Measurements from ENCODE around the gene ESPN. TPM values are rescaled to one million over a fixed set of nuclear protein-coding genes. Genes with fewer than 3 reads are reported as not detected.

ESPN gene
- total RNA-seq, 2 donors from 2014 or later, result 13.2 to 15.7 TPM

- no peak overlapping the region for H3K4me3 Mint-ChIP-seq
- no peaks in the 10 kb centered on the region for H3K27me3 Mint-ChIP-seq
- H3K9me3 ChIP-seq (ENCODE audit: control insufficient read depth, low read length, poor library complexity, severe bottlenecking), result no peaks in the 10 kb centered on the region
- H3K27ac Mint-ChIP-seq, result no peak overlapping the region
- DNase-seq (no peak), ATAC-seq (no peak)
- H3K36me3 Mint-ChIP-seq (ENCODE audit: low read depth), result no peaks in the 10 kb centered on the region
- peaks cover 11% of the 10 kb centered on the region for H3K4me1 Mint-ChIP-seq
Measured at GRCh38 chr1:6471086-6471969, 46.8 kb downstream of the ESPN start.

- Mint-ChIP-seq H3K36me3 (ENCODE audit: low read depth) (no peaks in the 10 kb centered on the region), H3K4me1 (peaks cover 11% of the 10 kb centered on the region), H3K4me3 (no peak overlapping the region), H3K27ac (no peak overlapping the region), H3K27me3 (no peaks in the 10 kb centered on the region)
- no peak for ATAC-seq
- no peaks in the 10 kb centered on the region for H3K9me3 ChIP-seq (ENCODE audit: control insufficient read depth, low read length, poor library complexity, severe bottlenecking)
- DNase-seq, result no peak
Measured at GRCh38 chr1:6471970-6472368, 47.4 kb downstream of the ESPN start.

- H3K36me3 Mint-ChIP-seq (ENCODE audit: low read depth), result no peaks in the 10 kb centered on the region
- no peak overlapping the region for H3K4me3 Mint-ChIP-seq
- peaks cover 11% of the 10 kb centered on the region for H3K4me1 Mint-ChIP-seq
- DNase-seq (no peak), ATAC-seq (no peak)
- no peaks in the 10 kb centered on the region for H3K27me3 Mint-ChIP-seq
- no peak overlapping the region for H3K27ac Mint-ChIP-seq
- no peaks in the 10 kb centered on the region for H3K9me3 ChIP-seq (ENCODE audit: control insufficient read depth, low read length, poor library complexity, severe bottlenecking)
Measured at GRCh38 chr1:6472391-6472790, 47.8 kb downstream of the ESPN start.

GRCh38 chr1:6473156-6473555 lies 48.6 kb downstream of the ESPN start:
- no peak for DNase-seq
- no peak for ATAC-seq
- no peaks in the 10 kb centered on the region for H3K9me3 ChIP-seq (ENCODE audit: control insufficient read depth, low read length, poor library complexity, severe bottlenecking)
- peaks cover 9% of the 10 kb centered on the region for H3K4me1 Mint-ChIP-seq
- H3K27me3 Mint-ChIP-seq, result no peaks in the 10 kb centered on the region
- no peaks in the 10 kb centered on the region for H3K36me3 Mint-ChIP-seq (ENCODE audit: low read depth)
- H3K27ac Mint-ChIP-seq, result no peak overlapping the region
- no peak overlapping the region for H3K4me3 Mint-ChIP-seq

GRCh38 chr1:6473974-6474814 lies 49.6 kb downstream of the ESPN start:
- ATAC-seq, result no peak
- H3K9me3 ChIP-seq (ENCODE audit: control insufficient read depth, low read length, poor library complexity, severe bottlenecking), result no peaks in the 10 kb centered on the region

GRCh38 chr1:6474815-6475282 lies 50.3 kb downstream of the ESPN start:
- Mint-ChIP-seq H3K4me3 (no peak overlapping the region), H3K4me1 (peaks cover 9% of the 10 kb centered on the region), H3K27me3 (no peaks in the 10 kb centered on the region), H3K27ac (no peak overlapping the region), H3K36me3 (ENCODE audit: low read depth) (no peaks in the 10 kb centered on the region)
- ATAC-seq (no peak), DNase-seq (no peak)
- H3K9me3 ChIP-seq (ENCODE audit: control insufficient read depth, low read length, poor library complexity, severe bottlenecking), result no peaks in the 10 kb centered on the region

More at GRCh38 chr1:6473974-6474814, 49.6 kb downstream of the ESPN start:
- DNase-seq, result no peak
- H3K27me3 Mint-ChIP-seq, result no peaks in the 10 kb centered on the region
- no peak overlapping the region for H3K4me3 Mint-ChIP-seq
- H3K27ac Mint-ChIP-seq, result no peak overlapping the region
- H3K4me1 Mint-ChIP-seq, result peaks cover 9% of the 10 kb centered on the region
- H3K36me3 Mint-ChIP-seq (ENCODE audit: low read depth), result no peaks in the 10 kb centered on the region

GRCh38 chr1:6475381-6476133 lies 51.0 kb downstream of the ESPN start:
- peak; percentile 98 for ATAC-seq
- H3K4me1 Mint-ChIP-seq, result peaks cover 9% of the 10 kb centered on the region
- H3K36me3 Mint-ChIP-seq (ENCODE audit: low read depth), result no peaks in the 10 kb centered on the region
- H3K27me3 Mint-ChIP-seq, result no peaks in the 10 kb centered on the region
- no peak overlapping the region for H3K4me3 Mint-ChIP-seq
- peak; percentile 71 to 89 (median 76) for DNase-seq
- peak overlapping the region; percentile 39 for H3K27ac Mint-ChIP-seq
- no peaks in the 10 kb centered on the region for H3K9me3 ChIP-seq (ENCODE audit: control insufficient read depth, low read length, poor library complexity, severe bottlenecking)

GRCh38 chr1:6476483-6476882 lies 51.9 kb downstream of the ESPN start:
- Mint-ChIP-seq H3K4me3 (no peak overlapping the region), H3K27me3 (no peaks in the 10 kb centered on the region), H3K27ac (no peak overlapping the region), H3K36me3 (ENCODE audit: low read depth) (no peaks in the 10 kb centered on the region), H3K4me1 (peaks cover 9% of the 10 kb centered on the region)
- ATAC-seq (no peak), DNase-seq (no peak)
- no peaks in the 10 kb centered on the region for H3K9me3 ChIP-seq (ENCODE audit: control insufficient read depth, low read length, poor library complexity, severe bottlenecking)

GRCh38 chr1:6477039-6477820 lies 52.7 kb downstream of the ESPN start:
- Mint-ChIP-seq H3K4me3 (no peak overlapping the region), H3K27me3 (peaks cover 3% of the 10 kb centered on the region), H3K36me3 (ENCODE audit: low read depth) (no peaks in the 10 kb centered on the region), H3K27ac (no peak overlapping the region), H3K4me1 (peaks cover 10% of the 10 kb centered on the region)
- ATAC-seq (no peak), DNase-seq (no peak)
- no peaks in the 10 kb centered on the region for H3K9me3 ChIP-seq (ENCODE audit: control insufficient read depth, low read length, poor library complexity, severe bottlenecking)

- ATAC-seq (no peak), DNase-seq (no peak)
- no peaks in the 10 kb centered on the region for H3K36me3 Mint-ChIP-seq (ENCODE audit: low read depth)
- peaks cover 10% of the 10 kb centered on the region for H3K27me3 Mint-ChIP-seq
- H3K4me3 Mint-ChIP-seq, result no peak overlapping the region
- H3K27ac Mint-ChIP-seq, result no peak overlapping the region
- peaks cover 16% of the 10 kb centered on the region for H3K4me1 Mint-ChIP-seq
- H3K9me3 ChIP-seq (ENCODE audit: control insufficient read depth, low read length, poor library complexity, severe bottlenecking), result no peaks in the 10 kb centered on the region
Measured at GRCh38 chr1:6481820-6482219, 57.2 kb downstream of the ESPN start.

GRCh38 chr1:6483017-6483760 lies 58.6 kb downstream of the ESPN start:
- Mint-ChIP-seq H3K27me3 (peaks cover 19% of the 10 kb centered on the region), H3K4me1 (peaks cover 19% of the 10 kb centered on the region), H3K4me3 (no peak overlapping the region), H3K27ac (no peak overlapping the region), H3K36me3 (ENCODE audit: low read depth) (peaks cover 2% of the 10 kb centered on the region)
- ATAC-seq, result no peak
- no peaks in the 10 kb centered on the region for H3K9me3 ChIP-seq (ENCODE audit: control insufficient read depth, low read length, poor library complexity, severe bottlenecking)
- no peak for DNase-seq

GRCh38 chr1:6483761-6484117 lies 59.2 kb downstream of the ESPN start:
- no peaks in the 10 kb centered on the region for H3K9me3 ChIP-seq (ENCODE audit: control insufficient read depth, low read length, poor library complexity, severe bottlenecking)
- Mint-ChIP-seq H3K36me3 (ENCODE audit: low read depth) (peaks cover 2% of the 10 kb centered on the region), H3K4me3 (no peak overlapping the region), H3K27me3 (peaks cover 19% of the 10 kb centered on the region), H3K4me1 (peaks cover 19% of the 10 kb centered on the region), H3K27ac (no peak overlapping the region)
- no peak for ATAC-seq
- no peak for DNase-seq
